GM18520 (cell line): ENCODE results near the gene CDK15.

Experiments
- ATAC-seq: cut with Tn5 transposase; IDR thresholded peaks from one replicate; pipeline ENCODE4 v1.9.1; 2021; ENCODE audit not compliant: unreplicated experiment

The CDK15 gene

DNA sequence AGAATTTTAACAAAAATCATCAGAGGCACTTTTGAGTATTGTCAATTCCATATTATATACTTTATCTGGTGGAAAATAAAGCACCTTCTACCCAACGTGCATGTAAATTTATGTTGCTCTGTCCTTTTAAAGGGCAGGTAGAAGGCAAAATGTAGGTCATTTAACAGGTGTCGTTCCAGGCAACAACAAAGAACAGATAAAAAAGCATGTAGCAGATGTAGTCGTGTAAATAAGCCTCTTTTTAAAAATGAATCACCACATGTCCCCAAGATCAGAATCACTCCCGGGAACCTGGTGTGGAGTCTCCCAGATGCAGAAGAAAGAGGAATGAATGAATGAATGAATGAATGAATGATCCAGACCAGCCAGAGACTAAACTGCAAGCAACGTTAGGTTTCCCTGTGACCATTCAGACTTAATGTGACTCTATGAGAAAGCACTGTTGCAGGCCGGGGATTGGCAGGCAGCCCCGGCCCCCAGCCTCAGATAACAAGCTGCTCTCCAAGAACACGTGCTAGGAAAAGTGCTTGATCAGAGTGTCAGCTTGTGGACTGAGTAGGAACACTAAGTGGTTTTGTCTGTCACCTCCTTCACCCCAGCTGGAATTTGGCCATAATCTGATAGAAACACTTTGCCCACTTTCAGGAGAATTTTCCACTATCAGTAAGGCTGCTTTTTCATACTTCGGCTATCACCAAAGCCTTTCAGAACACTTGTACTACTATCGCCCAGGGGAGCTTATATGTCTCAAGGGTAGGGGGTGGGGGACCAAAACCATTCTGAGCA, 100.6 kb downstream of the CDK15 start:
- no peak for ATAC-seq

DNA sequence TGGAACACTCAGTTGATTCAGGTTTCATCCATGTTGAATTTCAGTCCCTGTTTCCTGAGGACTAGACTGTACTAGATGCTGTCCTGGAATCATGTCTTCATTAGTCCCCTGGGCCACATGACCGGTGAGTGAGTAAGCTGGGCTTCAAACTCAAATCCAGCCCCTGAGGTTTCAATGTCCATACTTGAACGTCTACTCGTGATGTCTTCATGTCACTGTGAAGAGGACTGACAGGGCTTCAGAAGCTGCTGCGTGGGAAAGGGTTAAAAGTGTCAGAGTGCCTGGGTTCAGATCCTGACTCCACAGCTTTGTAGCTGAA, 101.2 kb downstream of the CDK15 start:
- no peak for ATAC-seq

DNA sequence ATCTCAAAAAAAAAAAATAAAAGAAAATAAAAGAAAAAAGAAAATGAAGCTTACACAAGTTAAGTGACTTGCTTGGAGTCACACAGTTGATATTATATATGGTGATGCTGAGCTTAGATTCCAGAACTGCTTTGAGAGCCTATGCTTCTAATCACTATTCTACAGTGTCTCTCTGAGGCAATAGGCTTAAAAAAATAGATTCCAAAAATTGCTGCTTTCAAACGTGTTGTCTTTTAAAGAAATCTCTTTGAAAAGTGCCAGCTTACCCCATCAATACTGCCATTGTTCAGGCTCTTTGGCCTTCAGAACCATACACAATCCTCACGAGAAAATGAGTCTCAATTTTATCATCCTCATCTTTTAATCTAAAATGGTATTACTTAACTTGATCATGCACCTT, 102.6 kb downstream of the CDK15 start:
- no peak for ATAC-seq

DNA sequence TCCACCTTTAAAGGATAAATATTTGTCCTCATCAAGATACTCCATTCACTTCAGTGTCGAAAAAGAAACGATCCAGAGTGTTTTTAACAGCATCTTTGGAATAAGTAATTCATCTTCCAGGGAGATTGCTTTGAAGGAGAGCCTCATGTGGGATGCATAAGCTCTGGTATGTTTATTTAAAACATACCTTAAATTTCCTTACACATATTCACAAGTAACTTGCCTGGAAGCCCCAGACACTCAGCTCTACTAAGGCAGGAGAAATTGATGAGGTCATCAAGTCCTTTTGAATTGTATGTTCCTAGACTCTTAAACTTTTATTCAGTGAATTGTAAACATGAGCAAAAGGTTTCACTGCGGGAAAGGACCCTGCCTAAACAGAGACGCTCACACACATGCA, 103.0 kb downstream of the CDK15 start:
- ATAC-seq = no peak

DNA sequence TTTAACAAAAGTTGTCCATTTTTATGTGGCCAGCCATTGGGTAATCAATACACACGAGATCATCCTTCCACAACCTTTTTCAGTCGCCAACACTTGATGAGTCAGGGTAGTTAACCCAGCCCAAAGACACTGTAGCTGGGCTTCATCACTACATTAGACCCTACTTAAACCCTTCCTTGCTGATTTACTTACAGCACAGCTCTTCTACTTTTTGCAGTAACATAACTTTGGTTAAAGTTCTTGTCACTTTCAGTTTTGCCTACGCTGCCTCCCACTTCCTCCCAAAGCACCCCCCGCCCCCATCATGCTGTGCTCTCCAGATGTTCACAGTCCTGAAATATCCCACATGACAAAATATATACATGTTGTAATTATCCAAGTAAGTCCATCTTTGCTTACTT, 103.6 kb downstream of the CDK15 start:
- ATAC-seq = no peak

DNA sequence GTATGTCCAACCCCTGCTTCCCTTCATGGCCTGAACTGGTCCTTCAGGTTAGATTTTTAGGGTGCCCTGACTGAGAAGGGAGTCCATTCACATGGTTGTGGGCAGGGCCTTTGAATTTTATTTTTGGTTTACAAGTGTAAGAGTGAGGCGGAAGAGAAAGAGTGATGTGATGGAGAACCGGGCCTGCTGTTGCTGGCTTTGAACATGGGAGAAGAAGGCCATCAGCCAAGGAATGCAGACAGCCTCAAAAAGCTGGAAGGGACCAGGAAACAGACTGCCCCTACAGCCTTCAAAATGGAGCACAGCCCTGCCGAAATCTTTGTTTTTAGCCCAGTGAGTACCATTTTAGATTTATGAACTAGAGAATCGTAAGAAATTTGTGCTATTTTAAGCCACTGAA, 105.0 kb downstream of the CDK15 start:
- no peak for ATAC-seq

DNA sequence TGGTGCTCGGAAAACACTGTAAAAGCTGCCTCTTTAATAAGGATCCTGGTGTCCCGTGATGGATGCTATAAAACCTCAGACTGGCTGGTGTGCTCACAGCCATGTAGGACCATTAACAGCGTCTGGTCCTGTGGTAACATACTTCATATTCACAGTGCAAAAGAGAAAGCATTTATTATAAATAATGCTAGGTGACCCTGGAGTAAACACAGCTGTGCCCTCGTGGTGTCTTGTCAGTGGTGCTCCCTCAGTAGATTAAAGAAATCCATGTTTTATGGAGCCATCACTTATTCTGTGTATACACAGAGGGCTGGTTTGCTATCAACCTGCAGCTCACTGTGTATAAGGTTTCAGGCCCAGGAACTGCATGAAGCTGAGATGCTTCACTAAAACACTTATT, 106.9 kb downstream of the CDK15 start:
- no peak for ATAC-seq

DNA sequence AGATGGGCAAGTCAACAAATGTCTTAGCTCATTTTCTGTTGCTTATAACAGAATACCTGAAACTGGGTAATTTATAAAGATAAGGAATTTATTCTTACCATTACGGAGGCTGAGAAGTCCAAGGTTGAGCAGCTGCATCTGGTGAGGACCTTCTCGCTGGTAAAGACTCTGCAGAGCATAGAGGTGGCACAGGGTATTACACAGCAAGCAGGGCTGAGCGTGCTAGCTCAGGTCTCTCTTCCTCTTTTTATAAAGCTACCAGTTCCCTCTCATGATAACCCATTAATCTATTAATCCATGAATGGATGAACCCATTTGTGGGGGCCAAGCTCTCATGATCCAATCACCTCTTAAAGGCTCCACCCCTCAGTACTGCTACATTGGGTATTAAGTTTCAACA, 109.1 kb downstream of the CDK15 start:
- no peak for ATAC-seq

DNA sequence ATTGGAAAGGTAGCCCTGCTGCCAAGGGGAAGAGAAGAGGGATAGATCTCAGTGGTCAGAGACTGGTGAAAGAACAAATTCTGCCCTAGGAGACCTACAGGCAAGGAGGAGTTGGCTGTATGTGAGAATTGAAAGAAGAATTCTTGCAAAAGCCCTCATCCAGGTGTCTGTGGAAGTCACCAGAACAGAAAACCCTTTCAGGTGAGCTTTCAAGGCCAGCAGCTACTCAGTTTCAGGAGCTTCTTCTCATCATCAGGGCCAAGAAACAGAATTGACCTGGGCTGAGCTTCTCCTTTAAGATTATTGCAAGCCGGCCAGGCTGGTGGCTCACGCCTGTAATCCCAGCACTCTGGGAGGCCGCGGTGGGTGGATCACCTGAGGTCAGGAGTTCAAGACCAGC, 110.2 kb downstream of the CDK15 start:
- no peak for ATAC-seq

DNA sequence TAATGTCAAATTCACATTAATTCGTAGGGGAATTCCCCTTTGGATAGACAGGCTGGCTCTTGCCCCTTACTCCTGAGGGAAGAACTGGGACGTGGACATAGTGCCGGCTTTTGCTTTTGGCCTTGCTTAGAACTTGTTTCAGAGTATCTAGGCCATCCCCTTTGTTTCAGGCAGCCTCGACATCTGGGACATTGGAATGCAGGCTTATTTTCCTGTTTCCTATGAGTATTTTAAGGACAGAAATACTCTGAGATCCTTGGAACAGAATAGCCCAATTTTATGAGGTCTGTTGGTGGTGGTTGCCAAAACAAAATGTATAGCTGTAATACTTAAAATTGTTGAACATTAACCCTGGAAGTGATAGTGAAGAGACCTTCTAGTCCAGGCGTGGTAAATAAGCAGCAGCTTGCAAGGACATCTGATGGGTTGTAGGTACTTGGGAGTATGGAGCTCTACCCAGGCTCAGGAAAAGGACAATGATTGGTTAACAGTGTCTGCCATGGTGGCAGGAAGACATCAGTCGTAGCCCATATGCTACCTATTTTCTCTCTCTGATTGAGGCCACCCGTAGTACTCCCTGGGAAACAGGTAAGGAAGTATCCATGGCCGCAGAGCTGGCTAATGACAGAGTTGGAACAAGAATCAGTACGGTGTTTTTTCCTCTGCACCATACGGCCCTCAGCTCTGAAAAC, 112.4 kb downstream of the CDK15 start:
- no peak for ATAC-seq

DNA sequence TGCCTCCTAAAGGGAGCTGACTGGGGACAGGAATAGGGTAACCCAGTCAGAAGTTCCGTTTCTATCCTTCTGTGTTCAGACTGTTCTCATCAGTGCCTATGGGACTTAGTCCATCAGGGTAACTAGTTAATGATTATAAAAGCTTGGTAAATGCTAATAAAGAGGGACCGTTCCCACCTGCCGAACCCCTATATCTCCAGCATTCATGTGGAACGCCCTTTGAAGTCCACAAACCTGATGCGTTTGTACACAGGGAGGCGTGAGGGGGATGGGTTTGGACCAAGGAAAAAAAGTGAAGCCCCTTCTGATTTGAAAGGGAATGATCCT, 112.9 kb downstream of the CDK15 start:
- no peak for ATAC-seq

DNA sequence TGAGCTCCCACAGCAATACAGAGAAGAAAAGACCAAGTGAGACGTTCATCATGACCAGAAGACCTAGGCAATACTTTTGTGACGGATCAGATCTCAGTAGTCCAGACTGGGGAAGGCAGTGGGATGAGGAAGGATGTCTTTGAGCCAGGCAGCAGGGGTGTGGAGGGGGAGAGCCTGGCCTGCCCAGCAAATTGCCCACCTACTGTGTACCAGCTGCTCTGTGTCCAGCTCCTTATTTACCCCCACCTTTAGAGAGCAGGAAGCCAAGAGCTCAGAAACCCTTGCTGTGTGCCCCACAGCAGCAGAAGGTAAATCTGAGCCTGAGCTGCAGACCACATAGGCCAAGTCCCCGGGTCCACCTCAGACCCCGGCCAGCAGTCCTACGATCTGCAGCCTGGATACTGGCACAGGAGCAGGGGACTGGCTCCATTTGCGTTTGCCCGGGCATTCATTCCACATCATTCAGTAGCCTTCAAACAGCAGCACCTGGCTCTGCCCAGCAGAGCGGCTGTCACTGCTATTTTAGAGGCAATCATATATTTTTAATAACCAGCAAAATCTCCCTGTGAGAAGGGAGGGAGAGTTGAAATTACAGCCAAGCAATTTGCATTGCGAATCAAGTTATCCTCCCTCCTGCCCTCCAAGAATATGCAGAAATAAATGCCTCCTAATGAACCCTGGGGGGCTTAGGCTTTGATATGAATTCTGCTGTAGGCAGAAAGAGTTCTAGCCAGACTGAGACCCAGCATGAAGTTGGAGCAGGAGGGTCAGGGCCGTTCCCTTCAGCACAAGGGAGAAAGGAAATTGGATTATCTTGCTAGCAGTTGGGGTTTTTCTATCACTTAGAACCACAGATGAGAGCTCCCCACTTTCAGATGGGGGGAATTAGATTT, 117.3 kb downstream of the CDK15 start:
- ATAC-seq = no peak

DNA sequence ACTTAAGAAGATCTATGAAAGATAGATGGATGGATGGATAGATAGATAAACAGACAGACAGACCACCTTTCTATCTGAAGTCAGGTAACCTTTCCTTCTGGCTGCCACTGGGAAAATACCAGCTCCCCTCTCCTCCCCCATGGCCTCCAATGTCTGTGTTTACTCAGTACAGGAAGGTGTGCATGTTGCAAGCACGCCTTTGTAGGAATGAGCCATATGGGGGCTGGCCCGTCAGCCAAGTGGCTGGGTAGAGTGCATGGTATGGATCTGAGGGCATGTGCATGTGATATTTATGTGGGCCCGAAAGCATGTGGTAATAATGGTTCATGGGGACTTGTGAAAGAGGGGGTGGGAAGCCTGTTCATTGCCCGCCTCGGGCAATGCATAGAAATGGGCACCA, 118.1 kb downstream of the CDK15 start:
- ATAC-seq = no peak

DNA sequence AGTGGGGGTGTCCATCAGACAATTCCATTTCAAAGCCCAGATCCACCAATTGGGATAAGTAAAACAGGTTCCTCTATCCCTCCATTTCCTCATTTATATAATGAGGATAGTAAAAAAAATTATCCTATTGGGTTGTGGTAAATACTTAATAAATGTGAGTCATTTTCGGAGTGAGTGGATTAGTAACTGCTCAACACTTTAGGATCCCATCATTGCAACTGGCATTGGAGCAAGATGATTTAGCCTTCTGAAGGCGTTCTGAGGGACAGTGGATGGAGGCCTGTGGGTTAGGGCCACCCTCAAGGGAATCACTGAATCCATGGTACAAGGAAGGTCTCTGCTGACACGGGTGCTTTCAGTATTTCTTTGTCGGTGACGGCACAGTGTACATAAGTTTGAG, 118.7 kb downstream of the CDK15 start:
- no peak for ATAC-seq

DNA sequence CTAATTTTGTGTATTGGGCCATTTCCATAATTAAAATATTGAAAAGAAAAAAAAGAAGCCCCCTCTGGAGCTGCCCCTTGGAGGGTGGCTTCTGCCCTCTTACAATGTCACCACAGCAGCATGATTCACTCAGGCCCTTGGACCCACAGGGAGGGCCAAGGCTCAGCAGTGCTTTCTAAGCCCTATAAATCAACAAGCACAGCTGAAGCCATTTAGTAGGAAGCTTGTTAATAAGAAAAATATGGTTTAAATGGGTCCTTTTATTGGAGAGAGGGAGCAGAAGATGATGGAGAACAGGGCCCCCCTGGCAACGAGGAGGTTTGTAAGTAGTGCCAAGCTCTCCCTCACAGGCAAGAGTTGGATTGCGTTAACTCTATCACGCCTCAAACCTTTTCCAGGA, 119.7 kb downstream of the CDK15 start:
- no peak for ATAC-seq

DNA sequence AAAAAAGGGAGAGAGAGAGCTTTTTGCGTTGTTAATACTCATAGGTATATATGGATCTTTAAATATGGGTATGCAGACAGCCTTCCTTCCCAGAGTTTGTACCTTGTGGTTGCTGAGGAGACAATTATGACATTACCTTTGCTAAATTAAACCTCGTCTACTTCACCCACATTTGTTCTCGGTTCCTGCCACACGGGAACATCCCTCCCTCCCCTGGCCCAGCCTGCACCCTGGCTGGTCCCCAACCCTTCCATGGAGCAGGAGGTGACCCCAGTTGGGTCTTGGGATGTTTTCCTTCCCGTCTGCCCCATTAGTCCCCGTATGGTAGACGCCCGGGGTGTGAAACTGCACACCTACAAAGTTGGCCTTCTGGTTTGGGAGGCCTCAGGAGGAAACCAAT, 122.0 kb downstream of the CDK15 start:
- ATAC-seq = no peak

DNA sequence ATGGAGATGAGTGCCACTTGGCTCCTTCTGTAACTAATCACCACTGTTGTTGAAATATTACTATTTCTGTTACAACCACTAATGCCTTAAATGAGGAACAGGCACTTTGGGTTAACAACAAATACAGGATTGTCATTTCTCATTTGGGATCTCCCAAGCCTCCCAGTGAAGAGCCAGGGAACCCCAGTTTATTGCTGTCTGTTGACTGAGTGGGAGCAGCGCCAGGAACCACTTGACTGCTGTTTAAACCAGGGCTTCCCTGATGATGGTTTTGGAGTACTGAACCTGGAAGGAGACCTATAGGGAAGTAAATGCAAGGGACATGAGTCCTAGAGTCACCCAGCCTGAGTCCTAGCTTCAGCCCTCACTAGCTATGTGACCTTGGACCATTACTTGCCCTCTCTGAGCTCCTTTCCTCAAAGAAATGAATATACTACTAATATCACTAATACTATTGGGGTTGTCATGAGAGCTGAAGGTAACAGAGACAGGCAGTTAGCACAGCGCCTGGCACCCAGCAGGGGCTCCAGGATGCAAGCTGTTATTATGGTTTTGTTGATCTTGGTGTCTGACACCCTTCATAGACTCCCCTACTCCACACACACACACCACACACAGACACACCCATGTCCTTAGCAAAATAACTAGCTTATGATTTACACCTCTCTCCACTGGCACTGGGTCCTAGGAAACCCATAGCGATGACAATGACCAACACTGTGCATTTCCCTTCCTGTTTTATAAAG, 123.1 kb downstream of the CDK15 start:
- ATAC-seq = no peak

DNA sequence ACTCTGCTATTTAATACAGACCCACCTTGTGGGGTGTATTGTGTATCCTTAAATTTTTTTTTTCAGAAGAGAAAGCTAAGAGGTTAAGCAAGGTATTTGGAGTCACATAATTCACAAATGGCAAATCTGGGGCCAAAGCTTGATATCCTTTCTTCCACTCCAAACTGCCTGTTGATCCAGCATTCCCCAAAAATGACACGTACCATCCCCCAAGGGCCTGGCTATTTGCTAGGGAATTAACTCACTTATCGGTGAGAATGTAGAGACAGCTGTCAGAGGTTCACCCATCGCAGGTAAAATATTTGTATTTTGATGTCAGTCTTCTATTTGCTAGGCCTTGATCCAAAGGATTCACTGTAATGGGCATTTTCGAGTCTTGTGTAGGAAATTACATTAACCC, 123.7 kb downstream of the CDK15 start:
- no peak for ATAC-seq

DNA sequence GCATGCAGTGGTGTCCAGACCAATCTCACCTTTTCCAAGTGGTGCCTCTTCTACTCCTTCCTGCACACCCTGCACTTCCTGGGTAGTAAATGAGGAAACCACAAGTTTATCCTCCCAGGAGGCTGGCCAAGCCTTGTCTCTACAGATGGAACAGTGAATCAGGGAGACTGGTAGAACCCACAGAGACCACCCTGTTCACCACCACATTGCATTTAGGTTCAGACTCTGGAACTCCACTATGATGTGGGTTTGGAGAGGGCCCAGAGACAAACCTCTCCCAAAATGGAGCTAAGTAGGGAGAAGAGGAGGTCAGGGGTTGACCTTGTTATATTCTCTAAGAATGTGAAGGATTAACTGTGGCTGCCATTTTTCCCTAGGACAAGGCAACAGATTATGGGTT, 124.5 kb downstream of the CDK15 start:
- no peak for ATAC-seq

DNA sequence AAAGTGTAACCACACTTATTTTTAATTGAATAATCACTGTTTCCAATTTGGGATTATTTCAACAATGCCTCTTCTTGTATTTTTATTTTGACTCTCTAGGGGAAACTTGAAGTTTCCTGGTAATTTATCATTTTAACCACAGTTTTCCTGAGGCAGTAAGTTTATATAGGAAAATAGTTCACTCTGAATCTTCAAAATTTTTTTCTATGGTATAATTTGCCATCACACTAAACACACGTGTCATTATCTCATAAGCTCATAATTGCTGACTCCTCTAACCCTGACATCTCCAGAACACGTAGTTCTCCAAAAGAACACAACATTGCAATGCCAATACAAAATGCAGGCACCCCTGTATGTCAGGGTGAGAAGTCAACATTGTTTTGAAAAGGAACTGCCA, 125.1 kb downstream of the CDK15 start:
- ATAC-seq = no peak

DNA sequence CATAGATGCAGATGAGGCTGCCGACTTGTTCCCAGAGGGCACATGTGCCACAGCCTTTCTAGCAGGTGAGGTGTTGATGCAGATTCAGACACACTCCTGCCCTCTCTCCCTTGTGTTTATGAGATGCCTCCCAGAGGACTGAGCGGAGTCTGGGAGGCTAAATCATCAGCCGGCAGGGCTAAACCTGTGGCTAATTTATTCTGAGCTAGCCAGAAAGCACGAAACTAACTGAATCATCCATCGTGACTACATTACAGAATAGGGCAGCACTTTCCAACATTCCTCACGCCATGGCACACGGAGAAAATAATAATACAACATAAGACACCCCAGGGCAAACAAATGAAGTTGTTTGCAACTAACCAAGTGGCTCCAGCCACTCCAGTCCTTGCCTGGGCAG, 125.6 kb downstream of the CDK15 start:
- no peak for ATAC-seq
